ENCODE results near the gene MGAT4A.
"Not testable (repeated sequence)": the region's sequence is repeated elsewhere in the genome, so short reads cannot be mapped to it uniquely, and the experiment has no call there.

The MGAT4A gene

GRCh38 chr2:98693477-98693876, 37.5 kb downstream of the MGAT4A start:
- no peaks in the 10 kb centered on the region for H3K9me3 ChIP-seq (ENCODE audit: control insufficient read depth, insufficient read depth, low read length)

GRCh38 chr2:98692090-98693054, 38.6 kb downstream of the MGAT4A start:
- no peaks in the 10 kb centered on the region for H3K4me1 ChIP-seq (ENCODE audit: insufficient read depth, low read length)
- H3K9me3 ChIP-seq (ENCODE audit: control insufficient read depth, insufficient read depth, low read length): no peaks in the 10 kb centered on the region
- H3K9ac ChIP-seq (ENCODE audit: low read depth, low read length): no peak overlapping the region
- H3K36me3 ChIP-seq (ENCODE audit: insufficient read depth, low read length): no peaks in the 10 kb centered on the region

More at GRCh38 chr2:98693477-98693876, 37.5 kb downstream of the MGAT4A start:
- Histone ChIP-seq H3K9ac (ENCODE audit: low read depth, low read length) (no peak overlapping the region), H3K36me3 (ENCODE audit: insufficient read depth, low read length) (no peaks in the 10 kb centered on the region), H3K4me1 (ENCODE audit: insufficient read depth, low read length) (no peaks in the 10 kb centered on the region)

DNA sequence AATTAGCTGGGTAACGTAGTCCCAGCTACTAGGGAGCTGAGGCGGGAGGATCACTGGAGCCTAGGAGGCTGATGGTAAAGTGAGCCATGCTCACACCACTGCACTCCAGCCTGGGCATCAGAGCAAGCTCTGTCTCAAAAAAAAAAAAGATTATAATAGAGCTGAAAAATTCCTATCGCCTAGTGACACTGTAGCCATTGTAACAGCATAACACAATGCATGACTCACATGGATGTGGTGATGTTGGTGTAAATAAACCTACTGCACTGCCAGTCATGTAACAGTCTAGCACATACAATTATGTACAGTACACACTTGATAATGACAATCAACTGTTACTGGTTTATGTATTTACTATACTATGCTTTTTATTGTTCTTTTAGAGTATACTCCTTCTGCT, 39.6 kb downstream of the MGAT4A start:
- Histone ChIP-seq H3K36me3 (ENCODE audit: insufficient read depth, low read length) (no peaks in the 10 kb centered on the region), H3K9me3 (ENCODE audit: control insufficient read depth, insufficient read depth, low read length) (no peaks in the 10 kb centered on the region), H3K9ac (ENCODE audit: low read depth, low read length) (no peak overlapping the region), H3K4me1 (ENCODE audit: insufficient read depth, low read length) (no peaks in the 10 kb centered on the region)

DNA sequence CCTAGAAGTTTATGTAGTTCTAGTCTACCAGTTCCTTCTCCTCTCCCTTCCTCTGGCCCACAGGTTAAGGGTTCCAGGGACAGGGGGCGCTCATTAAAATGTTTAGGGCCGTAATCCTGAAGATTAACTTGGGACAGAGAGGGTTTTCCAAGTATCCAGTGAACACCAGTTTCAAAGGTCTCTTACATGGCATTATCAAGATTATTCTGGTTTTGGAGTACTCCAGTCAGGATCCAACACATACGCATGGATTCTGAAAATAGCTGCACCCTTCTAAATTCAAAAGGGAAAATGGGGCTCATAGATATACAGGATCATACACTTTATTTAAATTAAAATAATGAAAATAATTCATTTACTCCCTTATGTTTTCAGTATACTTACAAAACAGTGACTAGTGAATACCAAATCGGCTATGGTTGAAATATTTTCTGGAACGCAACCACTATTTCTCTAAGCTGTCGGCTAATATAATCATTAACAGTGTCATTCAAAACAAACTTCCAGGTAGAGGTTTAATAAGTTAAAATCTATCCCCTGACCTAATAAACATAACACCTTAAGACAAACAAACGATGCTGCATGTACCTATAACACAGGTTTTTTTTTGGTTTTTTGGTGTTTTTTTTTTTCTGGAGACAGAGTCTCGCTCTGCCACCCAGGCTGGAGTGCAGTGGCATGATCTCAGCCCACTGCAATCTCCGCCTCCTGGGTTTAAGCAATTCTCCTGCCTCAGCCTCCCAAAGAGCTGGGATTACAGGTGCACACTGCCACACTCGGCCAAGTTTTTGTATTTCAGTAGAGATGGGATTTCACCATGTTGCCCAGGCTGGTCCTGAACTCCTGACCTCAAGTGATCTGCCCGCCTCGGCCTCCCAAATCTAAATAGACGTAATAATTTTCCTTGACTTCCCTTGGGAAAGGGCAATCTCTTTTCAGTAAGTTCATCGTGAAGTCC, 44.7 kb downstream of the MGAT4A start:
- no peaks in the 10 kb centered on the region for H3K4me1 ChIP-seq (ENCODE audit: insufficient read depth, low read length)
- H3K36me3 ChIP-seq (ENCODE audit: insufficient read depth, low read length): no peaks in the 10 kb centered on the region
- no peaks in the 10 kb centered on the region for H3K9me3 ChIP-seq (ENCODE audit: control insufficient read depth, insufficient read depth, low read length)
- no peak overlapping the region for H3K9ac ChIP-seq (ENCODE audit: low read depth, low read length)

DNA sequence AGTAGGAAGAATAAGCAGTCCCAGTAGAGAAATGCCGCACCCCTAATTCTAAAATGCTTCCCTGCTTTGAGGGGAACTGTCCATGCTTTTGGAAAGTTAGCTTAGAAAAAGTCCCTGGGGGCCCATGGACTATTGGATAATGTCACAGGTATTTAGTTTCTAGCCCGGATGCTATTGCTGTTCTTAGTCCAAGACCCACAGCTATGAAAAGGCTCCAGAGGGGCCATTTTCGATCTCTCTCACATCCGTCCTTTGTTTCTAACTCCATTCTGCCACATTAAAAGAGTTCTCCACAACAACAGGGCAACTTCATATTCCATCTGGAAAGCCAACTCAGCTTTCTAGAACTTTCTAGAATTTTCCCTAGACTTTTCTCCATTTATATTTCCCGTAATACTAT, 47.2 kb downstream of the MGAT4A start:
- no peaks in the 10 kb centered on the region for H3K36me3 ChIP-seq (ENCODE audit: insufficient read depth, low read length)

DNA sequence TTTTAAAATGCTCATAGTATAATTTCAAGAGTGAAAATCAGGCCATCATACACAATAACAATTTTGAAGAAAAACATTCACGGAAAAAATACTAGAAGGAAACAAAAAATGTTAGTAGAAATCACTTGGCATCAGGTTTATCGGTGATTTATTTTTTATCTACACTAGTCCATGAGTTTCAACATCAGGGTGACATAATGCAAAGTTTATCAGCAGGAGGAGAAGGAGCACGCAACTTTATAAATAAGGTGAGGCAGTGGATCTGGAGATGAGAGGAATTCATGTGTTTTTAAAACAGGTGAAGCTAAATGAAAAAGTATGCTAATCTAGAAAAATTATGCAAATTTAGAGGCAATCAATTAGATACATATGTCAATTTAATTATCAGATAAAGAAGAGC, 54.2 kb downstream of the MGAT4A start:
- Histone ChIP-seq H3K9me3 (ENCODE audit: control insufficient read depth, insufficient read depth, low read length) (no peaks in the 10 kb centered on the region), H3K4me1 (ENCODE audit: insufficient read depth, low read length) (no peaks in the 10 kb centered on the region), H3K9ac (ENCODE audit: low read depth, low read length) (no peak overlapping the region), H3K36me3 (ENCODE audit: insufficient read depth, low read length) (no peaks in the 10 kb centered on the region)

More for the DNA sequence above, 47.2 kb downstream of the MGAT4A start:
- H3K9me3 ChIP-seq (ENCODE audit: control insufficient read depth, insufficient read depth, low read length): no peaks in the 10 kb centered on the region
- H3K9ac ChIP-seq (ENCODE audit: low read depth, low read length): no peak overlapping the region
- H3K4me1 ChIP-seq (ENCODE audit: insufficient read depth, low read length): no peaks in the 10 kb centered on the region

DNA sequence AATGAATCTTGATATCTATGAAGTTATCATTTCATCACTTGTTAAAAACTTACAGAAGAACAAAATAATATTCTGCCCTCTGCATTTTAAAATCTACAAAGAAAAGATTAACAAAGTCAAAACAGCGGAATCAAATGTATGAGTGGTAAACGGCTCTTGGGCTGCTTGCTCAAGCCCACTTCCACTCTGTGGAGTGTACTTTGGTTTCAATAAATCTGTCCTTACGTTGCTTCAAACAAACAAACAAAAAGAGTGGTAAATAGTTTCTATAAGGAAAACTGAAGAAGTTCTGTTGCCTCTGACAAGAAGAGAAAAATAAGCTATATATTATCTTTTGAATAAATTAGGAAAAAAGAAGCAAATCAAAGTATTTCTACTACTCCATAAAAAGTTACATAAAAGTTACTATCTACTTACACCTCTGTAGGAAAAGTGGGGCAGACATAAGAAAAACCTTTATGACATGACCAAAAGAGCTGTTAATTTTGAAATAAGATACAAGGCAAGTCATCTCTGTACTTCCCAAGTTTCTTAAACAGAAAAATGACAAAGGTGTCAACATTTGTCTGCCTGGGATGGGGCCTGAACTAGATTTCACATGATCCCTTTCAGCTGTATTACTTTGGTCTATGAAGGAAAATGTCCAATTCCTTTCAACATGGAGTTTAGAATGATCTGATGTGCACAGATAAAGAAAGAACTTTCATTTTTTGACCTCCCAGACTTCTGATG, 56.5 kb downstream of the MGAT4A start:
- no peak overlapping the region for H3K9ac ChIP-seq (ENCODE audit: low read depth, low read length)
- no peaks in the 10 kb centered on the region for H3K4me1 ChIP-seq (ENCODE audit: insufficient read depth, low read length)
- no peaks in the 10 kb centered on the region for H3K9me3 ChIP-seq (ENCODE audit: control insufficient read depth, insufficient read depth, low read length)
- no peaks in the 10 kb centered on the region for H3K36me3 ChIP-seq (ENCODE audit: insufficient read depth, low read length)

DNA sequence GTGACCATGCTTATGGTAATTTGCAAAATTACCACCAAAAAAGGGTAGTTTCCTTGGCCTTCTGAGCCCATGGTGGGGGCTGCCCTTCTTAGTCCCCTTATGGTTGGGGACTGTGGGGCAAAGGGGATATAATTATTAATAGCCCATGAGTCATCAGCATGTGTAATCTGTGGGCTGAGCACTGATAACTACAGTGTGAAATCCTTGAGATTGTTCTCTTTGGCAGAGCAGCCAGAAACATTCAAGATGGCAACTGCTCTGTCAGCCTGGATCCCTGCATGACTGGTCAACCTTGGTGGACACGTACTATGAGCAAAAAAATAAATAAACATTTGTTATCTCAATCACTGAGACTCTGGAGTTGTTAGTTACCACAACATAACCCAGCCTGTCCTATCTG, 61.3 kb downstream of the MGAT4A start:
- Histone ChIP-seq H3K9ac (ENCODE audit: low read depth, low read length) (no peak overlapping the region), H3K9me3 (ENCODE audit: control insufficient read depth, insufficient read depth, low read length) (no peaks in the 10 kb centered on the region), H3K36me3 (ENCODE audit: insufficient read depth, low read length) (no peaks in the 10 kb centered on the region), H3K4me1 (ENCODE audit: insufficient read depth, low read length) (no peaks in the 10 kb centered on the region)

DNA sequence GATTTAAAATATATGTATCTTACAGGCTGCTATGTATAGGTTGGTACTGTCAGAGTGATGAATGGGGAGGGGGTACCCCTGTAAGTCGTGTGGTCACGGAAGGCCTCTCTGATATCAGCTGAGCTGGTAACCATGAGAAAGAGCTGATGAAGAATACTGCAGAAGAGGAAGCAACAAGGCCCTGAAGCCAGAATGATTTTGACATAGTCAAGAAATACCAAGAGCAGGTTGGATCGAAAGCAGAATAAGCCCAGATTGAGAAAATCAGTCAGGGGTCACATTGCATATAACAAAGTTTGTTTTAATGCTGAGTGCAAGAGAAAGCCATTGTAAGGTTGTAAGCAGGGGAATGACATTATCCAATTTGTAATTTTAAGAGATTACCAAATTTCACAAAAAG, 65.3 kb downstream of the MGAT4A start:
- no peaks in the 10 kb centered on the region for H3K36me3 ChIP-seq (ENCODE audit: insufficient read depth, low read length)
- no peaks in the 10 kb centered on the region for H3K4me1 ChIP-seq (ENCODE audit: insufficient read depth, low read length)
- H3K9ac ChIP-seq (ENCODE audit: low read depth, low read length): no peak overlapping the region
- 0 out of 2 replicates have a peak, but pooled peaks cover 1% of the 10 kb centered on the region for H3K9me3 ChIP-seq (ENCODE audit: control insufficient read depth, insufficient read depth, low read length)

GRCh38 chr2:98664323-98664722, 66.6 kb downstream of the MGAT4A start:
- Histone ChIP-seq H3K36me3 (ENCODE audit: insufficient read depth, low read length) (no peaks in the 10 kb centered on the region), H3K9ac (ENCODE audit: low read depth, low read length) (no peak overlapping the region), H3K4me1 (ENCODE audit: insufficient read depth, low read length) (no peaks in the 10 kb centered on the region), H3K9me3 (ENCODE audit: control insufficient read depth, insufficient read depth, low read length) (0 out of 2 replicates have a peak, but pooled peaks cover 2% of the 10 kb centered on the region)

- Histone ChIP-seq H3K9me3 (ENCODE audit: control insufficient read depth, insufficient read depth, low read length) (0 out of 2 replicates have a peak, but pooled peaks cover 2% of the 10 kb centered on the region), H3K9ac (ENCODE audit: low read depth, low read length) (no peak overlapping the region), H3K36me3 (ENCODE audit: insufficient read depth, low read length) (no peaks in the 10 kb centered on the region)
These were observed 67.3 kb downstream of the MGAT4A start for GRCh38 chr2:98663511-98664090.

GRCh38 chr2:98659491-98659840, 71.5 kb downstream of the MGAT4A start:
- not testable (repeated sequence) for H3K36me3 ChIP-seq (ENCODE audit: insufficient read depth, low read length); H3K9ac ChIP-seq (ENCODE audit: low read depth, low read length); H3K9me3 ChIP-seq (ENCODE audit: control insufficient read depth, insufficient read depth, low read length); H3K4me1 ChIP-seq (ENCODE audit: insufficient read depth, low read length)

More at GRCh38 chr2:98663511-98664090, 67.3 kb downstream of the MGAT4A start:
- no peaks in the 10 kb centered on the region for H3K4me1 ChIP-seq (ENCODE audit: insufficient read depth, low read length)

DNA sequence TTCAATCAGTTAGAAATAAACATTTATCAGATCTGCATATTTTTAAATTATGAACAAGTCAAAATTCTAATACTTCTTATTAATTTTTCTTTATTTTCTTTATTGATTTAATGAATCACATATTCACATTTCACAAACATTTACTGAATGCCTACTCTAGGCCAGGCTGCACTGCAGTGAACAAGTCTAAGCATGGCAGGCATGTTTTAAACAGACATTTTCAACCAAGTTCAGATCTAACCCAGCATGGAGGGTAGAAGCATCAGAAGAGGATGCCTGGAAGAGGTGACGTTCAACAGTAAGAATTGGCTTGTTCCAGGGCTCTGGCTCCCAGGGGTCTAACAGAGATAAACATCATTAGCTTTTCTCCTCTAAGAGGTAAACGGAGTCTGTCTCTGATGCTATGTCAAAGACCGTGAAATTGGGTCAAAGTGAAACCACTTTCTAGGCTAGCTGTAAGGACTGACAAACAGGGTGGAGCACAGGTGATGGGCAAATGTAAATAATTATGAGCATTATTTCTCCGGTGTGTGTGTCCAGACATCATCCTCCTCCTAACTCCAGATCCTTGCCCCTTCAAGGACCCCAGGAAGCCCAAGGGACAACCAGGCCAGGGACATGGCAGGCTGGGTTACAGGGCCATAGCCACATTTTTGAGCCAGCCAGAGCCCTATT, 72.0 kb downstream of the MGAT4A start:
- Histone ChIP-seq H3K4me1 (ENCODE audit: insufficient read depth, low read length) (no peaks in the 10 kb centered on the region), H3K9me3 (ENCODE audit: control insufficient read depth, insufficient read depth, low read length) (0 out of 2 replicates have a peak, but pooled peaks cover 2% of the 10 kb centered on the region), H3K9ac (ENCODE audit: low read depth, low read length) (no peak overlapping the region), H3K36me3 (ENCODE audit: insufficient read depth, low read length) (no peaks in the 10 kb centered on the region)
